ENCODE data around the gene PROZ.

- TF ChIP-seq CTCF (IDR thresholded peaks at IDR 0.05) (no peak), POLR2A (IDR thresholded peaks at IDR 0.05) (no peak), EP300 (IDR thresholded peaks at IDR 0.05) (no peak)
These were observed 1.3 kb downstream of the PROZ start for GRCh38 chr13:113159701-113160100.
